H1 (cell line): ENCODE data around the gene HS6ST3. TPM values are rescaled to one million over a fixed set of nuclear protein-coding genes. Genes with fewer than 3 reads are reported as not detected.

Experiments
- CTCF ChIA-PET: fragments of 300-600 bp; sonication (Branson Sonifier 250); formaldehyde crosslinking; loops from one replicate; lab custom pipeline; 2021; ENCODE audit not compliant: partially characterized antibody; lab: Charles Lee
- POLR2A ChIA-PET: fragments of 300-600 bp; sonication (Branson Sonifier 250); formaldehyde crosslinking; loops from one replicate; lab custom pipeline; 2021; ENCODE audit warnings: inconsistent platforms; ENCODE audit not compliant: partially characterized antibody; lab: Charles Lee
- DNase-seq, 2 experiments: peaks; one replicate each; pipeline versions ENCODE4 v3.0.0 to v3.0.0-alpha.2; 2010 to 2022; ENCODE audit warnings: low spot score in 2 of 2, low read depth in 1 of 2, mixed read lengths in 1 of 2
- FAIRE-seq: peaks from 2 replicates; lab custom pipeline; 2011; peaks lifted over from hg19 to GRCh38; lab: Jason Lieb, UNC
- H2AFZ ChIP-seq: 2 replicates; pipeline ENCODE4 v1.8.1; 2012; ENCODE audit warnings: low read length, inconsistent platforms
- H2AK5ac ChIP-seq: 2 replicates; pipeline ENCODE4 v1.6.1; 2013; ENCODE audit warnings: low read depth, low read length
- H2BK120ac ChIP-seq: replicated peaks from 2 replicates; pipeline ENCODE3; 2013; ENCODE audit warnings: low read depth, low read length, inconsistent platforms
- H2BK12ac ChIP-seq: 2 replicates; pipeline ENCODE4 v1.6.1; 2013; ENCODE audit warnings: low read depth, low read length
- H2BK15ac ChIP-seq: 2 replicates; pipeline ENCODE4 v1.6.1; 2013; ENCODE audit warnings: low read length
- H2BK20ac ChIP-seq: 2 replicates; pipeline ENCODE4 v1.6.1; 2013; ENCODE audit warnings: low read length
- H2BK5ac ChIP-seq: 2 replicates; pipeline ENCODE4 v1.6.1; 2013; ENCODE audit warnings: low read depth, low read length
- H3K14ac ChIP-seq: 2 replicates; pipeline ENCODE4 v1.6.1; 2013; ENCODE audit warnings: inconsistent platforms; ENCODE audit not compliant: insufficient read length
- H3K18ac ChIP-seq: 2 replicates; pipeline ENCODE4 v1.6.1; 2013; ENCODE audit warnings: low read length; ENCODE audit errors: extremely low read depth
- H3K23ac ChIP-seq: 2 replicates; pipeline ENCODE4 v1.6.1; 2013; ENCODE audit warnings: inconsistent platforms; ENCODE audit not compliant: insufficient read length
- H3K23me2 ChIP-seq: 2 replicates; pipeline ENCODE4 v1.6.1; 2013; ENCODE audit warnings: low read depth, low read length
- H3K27ac ChIP-seq: 2 replicates; pipeline ENCODE4 v1.6.1; 2011; ENCODE audit warnings: low read depth, low read length, inconsistent platforms
- H3K27me3 ChIP-seq, 4 experiments: replicated peaks in 1 of 4; 1 replicate in 1 of 4; 2 replicates in 3 of 4; pipeline versions ENCODE4 v1.6.1 to v1.8.1; 2011 to 2013; ENCODE audit warnings: low read length in 3 of 4, mild to moderate bottlenecking in 3 of 4, inconsistent platforms in 2 of 4, mixed read lengths in 2 of 4, moderate library complexity in 1 of 4; ENCODE audit not compliant: control insufficient read depth in 3 of 4, insufficient read depth in 3 of 4; ENCODE audit errors: extremely low read depth in 1 of 4
- H3K36me3 ChIP-seq, 4 experiments: 2 replicates each; pipeline versions ENCODE4 v1.6.1 to v1.8.1; 2011 to 2013; ENCODE audit warnings: mild to moderate bottlenecking in 4 of 4, low read length in 3 of 4, moderate library complexity in 2 of 4, control low read depth in 1 of 4, inconsistent platforms in 1 of 4; ENCODE audit not compliant: insufficient read depth in 4 of 4, control insufficient read depth in 2 of 4
- H3K4ac ChIP-seq: replicated peaks from 2 replicates; pipeline ENCODE3; 2013; ENCODE audit warnings: low read length, low read depth, mixed read lengths, inconsistent platforms; ENCODE audit not compliant: insufficient read length
- H3K4me1 ChIP-seq, 4 experiments: replicated peaks in 1 of 4; 1 replicate in 1 of 4; 2 replicates in 3 of 4; pipeline versions ENCODE4 v1.6.1 to v1.8.1; 2011 to 2013; ENCODE audit warnings: low read length in 3 of 4, inconsistent platforms in 2 of 4, mixed read lengths in 1 of 4; ENCODE audit not compliant: insufficient read depth in 4 of 4, control insufficient read depth in 3 of 4
- H3K4me2 ChIP-seq, 2 experiments: 2 replicates each; pipeline versions ENCODE4 v1.6.1 to v1.8.1; 2011 to 2013; ENCODE audit warnings: low read depth in 2 of 2, low read length in 2 of 2, control low read depth in 1 of 2, inconsistent platforms in 1 of 2, mild to moderate bottlenecking in 1 of 2; ENCODE audit not compliant: insufficient read depth in 1 of 2
- H3K4me3 ChIP-seq, 4 experiments: fragments of 200-600, 300-600 bp in 1 of 4; sonication (generic), shearing (Covaris generic), sonication (Bioruptor Twin) in 1 of 4; 2 replicates each; pipeline versions ENCODE4 v1.5.1 to v1.8.1; 2011 to 2016; ENCODE audit warnings: low read length in 4 of 4, low read depth in 3 of 4, control low read depth in 2 of 4, inconsistent platforms in 2 of 4, mild to moderate bottlenecking in 2 of 4, mixed read lengths in 1 of 4, moderate library complexity in 1 of 4; ENCODE audit not compliant: insufficient read depth in 2 of 4; ENCODE audit errors: extremely low read depth in 1 of 4
- H3K56ac ChIP-seq: replicated peaks from 2 replicates; pipeline ENCODE3; 2013; ENCODE audit warnings: low read depth, mild to moderate bottlenecking, mixed read lengths, low read length, inconsistent platforms; ENCODE audit not compliant: insufficient read length
- H3K79me1 ChIP-seq: 2 replicates; pipeline ENCODE4 v1.6.1; 2013; ENCODE audit warnings: low read depth, low read length, control low read depth
- H3K79me2 ChIP-seq, 2 experiments: 2 replicates each; pipeline versions ENCODE4 v1.6.1 to v1.8.1; 2012 to 2013; ENCODE audit warnings: low read length in 2 of 2, mild to moderate bottlenecking in 2 of 2, inconsistent platforms in 1 of 2; ENCODE audit not compliant: insufficient read depth in 2 of 2, control insufficient read depth in 1 of 2
- H3K9ac ChIP-seq, 4 experiments: replicated peaks in 1 of 4; 1 replicate in 1 of 4; 2 replicates in 3 of 4; pipeline versions ENCODE4 v1.6.1 to v1.8.1; 2011 to 2013; ENCODE audit warnings: low read depth in 3 of 4, low read length in 3 of 4, control low read depth in 2 of 4, mild to moderate bottlenecking in 2 of 4, moderate library complexity in 2 of 4, inconsistent platforms in 1 of 4; ENCODE audit errors: extremely low read depth in 1 of 4
- H3K9me3 ChIP-seq, 2 experiments: 2 replicates each; pipeline versions ENCODE4 v1.6.1 to v1.8.1; 2012 to 2013; ENCODE audit warnings: mild to moderate bottlenecking in 2 of 2, moderate library complexity in 2 of 2, control low read depth in 1 of 2, inconsistent platforms in 1 of 2, low read depth in 1 of 2, low read length in 1 of 2, mixed read lengths in 1 of 2; ENCODE audit not compliant: insufficient read depth in 2 of 2
- H4K20me1 ChIP-seq, 2 experiments: replicated peaks in 1 of 2; 2 replicates each; pipeline versions ENCODE3 to v1.8.1; 2011 to 2013; ENCODE audit warnings: inconsistent platforms in 2 of 2, low read length in 2 of 2, mild to moderate bottlenecking in 1 of 2; ENCODE audit not compliant: insufficient read depth in 2 of 2, control insufficient read depth in 1 of 2
- H4K5ac ChIP-seq: 2 replicates; pipeline ENCODE4 v1.6.1; 2013; ENCODE audit warnings: low read length, low read depth, mixed read lengths, inconsistent platforms; ENCODE audit not compliant: insufficient read length
- H4K8ac ChIP-seq: 2 replicates; pipeline ENCODE4 v1.8.0; 2013; ENCODE audit warnings: mild to moderate bottlenecking, moderate library complexity, low read length, inconsistent platforms; ENCODE audit not compliant: insufficient read depth; ENCODE audit errors: extremely low read depth
- H4K91ac ChIP-seq: replicated peaks from 2 replicates; pipeline ENCODE3; 2013; ENCODE audit warnings: low read length, mixed read lengths, inconsistent platforms; ENCODE audit not compliant: insufficient read length
- SIN3A ChIP-seq, 2 experiments: IDR thresholded peaks in 1 of 2; conservative IDR thresholded peaks in 1 of 2; 2 replicates each; pipeline ENCODE4 v1.6.1; 2011 to 2012; ENCODE audit warnings: low read length in 2 of 2, improper control_type of control experiment in 1 of 2, low read depth in 1 of 2, mild to moderate bottlenecking in 1 of 2
- WGBS, 2 experiments: shearing (Covaris generic) in 1 of 2; methylation state at CpG; one replicate each; pipeline versions ENCODE4 v1.1.6 to v1.1.7; 2013 to 2015; ENCODE audit warnings: low lambda C conversion rate in 2 of 2, mixed read lengths in 2 of 2, inconsistent platforms in 1 of 2, low coverage in 1 of 2, missing lambda C conversion rate in 1 of 2; ENCODE audit not compliant: insufficient replicate concordance in 2 of 2, insufficient coverage in 1 of 2, insufficient read length in 1 of 2; ENCODE audit errors: extremely low coverage in 1 of 2, missing lambda C conversion rate in 1 of 2; 5-methylcytosine and 5-hydroxymethylcytosine counted together
- polyA plus RNA-seq, 7 experiments: library from polyadenylated mRNA; depleted of rRNA in 3 of 7; stranded (reverse) in 5 of 7; unstranded in 2 of 7; fragments of >200 nt in 5 of 7; fragments of 200-250 nt in 2 of 7; gene quantifications; 1 replicate in 5 of 7; 2 replicates in 1 of 7; 4 replicates in 1 of 7; pipeline versions ENCODE4 v1.2.1 to v1.2.3, GENCODE V29; 2011 to 2013; ENCODE audit warnings: missing spikeins in 2 of 7, mixed read lengths in 2 of 7
- total RNA-seq: library from RNA; stranded (reverse); fragmentation: NEBNext Ultra II Directional; extraction: Animal tissue kit (Norgen Biotek cat#: 25700); gene quantifications from 2 replicates; pipeline ENCODE4 v1.2.1, GENCODE V29; 2021

The HS6ST3 gene
- total and polyA plus RNA-seq, 2 of the 8 experiments (the other 6 are each of a cell fraction or from before 2014, with no cell fraction given), result 0.45 to 1.2 TPM

DNA sequence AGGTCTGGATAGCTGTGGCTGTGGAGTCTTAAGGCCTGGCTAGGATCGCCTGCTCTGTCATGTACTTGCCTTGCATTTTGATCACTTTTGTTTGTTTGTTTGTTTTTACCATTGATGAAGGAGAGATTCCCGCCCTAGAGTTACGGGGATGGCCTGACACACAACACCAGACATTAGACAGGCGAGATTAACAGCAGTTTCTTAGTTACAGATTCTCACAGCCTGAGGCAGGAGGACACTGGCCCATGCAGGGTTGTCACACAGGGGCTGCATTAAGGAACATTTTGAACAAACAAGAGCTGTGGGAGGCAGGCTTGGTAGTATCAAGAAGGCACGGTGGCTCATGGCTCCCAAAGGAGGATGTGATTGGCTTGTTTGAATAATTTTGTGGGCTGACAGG is 291.8 kb downstream of the HS6ST3 start:
- no peak for DNase-seq
- no peak overlapping the region for H3K56ac ChIP-seq
- H3K27ac ChIP-seq, result no peak overlapping the region
- H3K23me2 ChIP-seq, result no peaks in the 10 kb centered on the region
- H3K79me1 ChIP-seq, result no peaks in the 10 kb centered on the region
- H4K91ac ChIP-seq, result no peak overlapping the region
- no peak overlapping the region for H2BK5ac ChIP-seq
- H3K36me3 ChIP-seq, result no peaks in the 10 kb centered on the region
- H3K4me1 ChIP-seq, result no peaks in the 10 kb centered on the region
- H2BK12ac ChIP-seq, result peak overlapping the region; percentile 12; the same call in 1 of the 2 replicates
- no peak overlapping the region for H2BK20ac ChIP-seq
- no peak overlapping the region for H2BK15ac ChIP-seq
- WGBS, 2 experiments, result 88% methylated on average over 5 of the region's 5 CpGs; no CpG with 5 or more reads in 1 of the 2 experiments
- no peak overlapping the region for H3K4me3 ChIP-seq
- H2BK120ac ChIP-seq, result no peak overlapping the region
- no peaks in the 10 kb centered on the region for H3K79me2 ChIP-seq
- no peaks in the 10 kb centered on the region for H4K20me1 ChIP-seq
- 0 out of 2 replicates have a peak overlapping the region, but pooled peaks have one; percentile 28 for H4K8ac ChIP-seq
- H2AK5ac ChIP-seq, result no peak overlapping the region
- peak overlapping the region; percentile 73; the same call in 1 of the 2 replicates for H2AFZ ChIP-seq
- H3K9ac ChIP-seq, result no peak overlapping the region
- H3K9me3 ChIP-seq, result no peaks in the 10 kb centered on the region
- ChIA-PET CTCF (interaction anchor here (0.8 kb wide), 1 partner anchor 20 kb away, joined by 3 read pairs; no protein-coding TSS in a partner anchor), POLR2A (no interaction called here)
- H3K4me2 ChIP-seq, result no peak overlapping the region
- no peak overlapping the region for H3K4ac ChIP-seq
- H3K23ac ChIP-seq, result no peak overlapping the region
- H4K5ac ChIP-seq, result no peak overlapping the region
- H3K18ac ChIP-seq, result no peak overlapping the region
- no peaks in the 10 kb centered on the region for H3K27me3 ChIP-seq
- H3K14ac ChIP-seq, result no peak overlapping the region
- FAIRE-seq, result no peak
- TF ChIP-seq SIN3A (conservative IDR thresholded peaks at IDR 0.05 in 1 of 2, IDR thresholded peaks at IDR 0.05 in 1 of 2; ENCODE audit: low read depth in 1 of 2, low read length in 2 of 2), result no peak
